ENCODE measurements around the gene PIK3R2. TPM values are rescaled to one million over a fixed set of nuclear protein-coding genes. Genes with fewer than 3 reads are reported as not detected.

PIK3R2 gene
- total and polyA plus RNA-seq, 2 of the 13 experiments (the other 11 are each of a cell fraction or from before 2014, with no cell fraction given) = 18.6 to 25.3 TPM

GRCh38 chr19:18153556-18154134 lies 682 bp downstream of the PIK3R2 start (continued):
- TF ChIP-seq AGO2 (optimal IDR thresholded peaks at IDR 0.05; ENCODE audit: low read depth, low read length) (peak; percentile 36), DMAP1 (CRISPR knock-in tag; IDR thresholded peaks at IDR 0.05) (0 out of 2 replicates have a peak, but pooled peaks have one; percentile 10), ZBTB8A (CRISPR knock-in tag; IDR thresholded peaks at IDR 0.05; ENCODE audit: borderline replicate concordance, low read depth) (0 out of 2 replicates have a peak, but pooled peaks have one; percentile 36), ZZZ3 (CRISPR knock-in tag; IDR thresholded peaks at IDR 0.05; ENCODE audit: borderline replicate concordance) (0 out of 2 replicates have a peak, but pooled peaks have one; percentile 44), GRHL1 (CRISPR knock-in tag; conservative IDR thresholded peaks at IDR 0.05) (no peak), GABPB1 (CRISPR knock-in tag; IDR thresholded peaks at IDR 0.05) (peak; percentile 35; the same call in 1 of the 2 replicates), UBTF (CRISPR knock-in tag; IDR thresholded peaks at IDR 0.05) (0 out of 2 replicates have a peak, but pooled peaks have one; percentile 3), ZNF414 (CRISPR knock-in tag; IDR thresholded peaks at IDR 0.05) (peak; percentile 27; the same call in 1 of the 2 replicates), YEATS2 (CRISPR knock-in tag; IDR thresholded peaks at IDR 0.05; ENCODE audit: borderline replicate concordance) (no peak), ZSCAN29 (CRISPR knock-in tag; conservative IDR thresholded peaks at IDR 0.05) (peak; percentile 61; the same call in 1 of the 2 replicates), RBAK (CRISPR knock-in tag; IDR thresholded peaks at IDR 0.05) (no peak), ZBTB10 (CRISPR knock-in tag; IDR thresholded peaks at IDR 0.05; ENCODE audit: borderline replicate concordance) (peak; percentile 42; the same call in 1 of the 2 replicates), RCOR2 (CRISPR knock-in tag; IDR thresholded peaks at IDR 0.05) (no peak), SMYD3 (CRISPR knock-in tag; IDR thresholded peaks at IDR 0.05) (no peak), TFE3 (CRISPR knock-in tag; IDR thresholded peaks at IDR 0.05) (no peak), ZSCAN30 (CRISPR knock-in tag; IDR thresholded peaks at IDR 0.05) (0 out of 2 replicates have a peak, but pooled peaks have one; percentile 43), GZF1 (CRISPR knock-in tag; IDR thresholded peaks at IDR 0.05) (0 out of 2 replicates have a peak, but pooled peaks have one; percentile 17), ZNF691 (CRISPR knock-in tag; IDR thresholded peaks at IDR 0.05; ENCODE audit: borderline replicate concordance, low read depth) (no peak), GTF3A (CRISPR knock-in tag; conservative IDR thresholded peaks at IDR 0.05) (0 out of 2 replicates have a peak, but pooled peaks have one; percentile 60)
